ENCODE measurements around the gene UNC5C. TPM values are rescaled to one million over a fixed set of nuclear protein-coding genes. Genes with fewer than 3 reads are reported as not detected.

Gene UNC5C
- total RNA-seq, 2 experiments from 2014 or later = not detected

GRCh38 chr4:95118497-95118896 is 430.3 kb downstream of the UNC5C start:
- ChIA-PET CTCF (no interaction called here), POLR2A (interaction anchor here (0.6 kb wide), 1 partner anchor 9 kb away, joined by 3 read pairs; no protein-coding TSS in a partner anchor)
- H3K4me1 Mint-ChIP-seq (ENCODE audit: low read depth) = no peaks in the 10 kb centered on the region
- ATAC-seq = no peak
- no peak for TF ChIP-seq CTCF (IDR thresholded peaks at IDR 0.05)
- no peak overlapping the region for H3K27ac Mint-ChIP-seq
- H3K36me3 Mint-ChIP-seq (ENCODE audit: low read depth) = no peaks in the 10 kb centered on the region
- no peaks in the 10 kb centered on the region for H3K9me3 Mint-ChIP-seq
- H3K4me3 Mint-ChIP-seq = no peak overlapping the region
- intact Hi-C loops (cut with micrococcal nuclease) = no loop called here
- DNase-seq = no peak
- no peaks in the 10 kb centered on the region for H3K27me3 Mint-ChIP-seq

- POLR2A ChIA-PET = no interaction called here
- DNase-seq = peak; percentile 7
Observed at GRCh38 chr4:95114521-95114920, 434.3 kb downstream of the UNC5C start.

More at GRCh38 chr4:95114521-95114920, 434.3 kb downstream of the UNC5C start:
- Mint-ChIP-seq H3K27me3 (no peaks in the 10 kb centered on the region), H3K4me1 (ENCODE audit: low read depth) (no peaks in the 10 kb centered on the region), H3K36me3 (ENCODE audit: low read depth) (no peaks in the 10 kb centered on the region), H3K9me3 (no peaks in the 10 kb centered on the region), H3K4me3 (no peak overlapping the region), H3K27ac (no peak overlapping the region)
- CTCF ChIA-PET = interaction anchor here (1.1 kb wide), 1 partner anchor 10 kb away, joined by 3 read pairs; no protein-coding TSS in a partner anchor
- no peak for ATAC-seq
- no peak for TF ChIP-seq CTCF (IDR thresholded peaks at IDR 0.05)
- intact Hi-C loops (cut with micrococcal nuclease) = no loop called here

Measured in activated CD8-positive, alpha-beta T cell treated with anti-CD3 and anti-CD28 coated beads for 36 hours (primary cell).